ENCODE results near the gene POLE4. TPM values are rescaled to one million over a fixed set of nuclear protein-coding genes. Genes with fewer than 3 reads are reported as not detected.
A peak's percentile ranks its signal among the peaks of the same experiment; 100 is the strongest.

The POLE4 gene, protein sequence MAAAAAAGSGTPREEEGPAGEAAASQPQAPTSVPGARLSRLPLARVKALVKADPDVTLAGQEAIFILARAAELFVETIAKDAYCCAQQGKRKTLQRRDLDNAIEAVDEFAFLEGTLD
- 65.6 TPM for polyA plus RNA-seq (2013, experiment 1 of 2; ENCODE audit: insufficient read length)
- 67.4 TPM for polyA plus RNA-seq (2013, experiment 2 of 2; ENCODE audit: insufficient read length)

DNA sequence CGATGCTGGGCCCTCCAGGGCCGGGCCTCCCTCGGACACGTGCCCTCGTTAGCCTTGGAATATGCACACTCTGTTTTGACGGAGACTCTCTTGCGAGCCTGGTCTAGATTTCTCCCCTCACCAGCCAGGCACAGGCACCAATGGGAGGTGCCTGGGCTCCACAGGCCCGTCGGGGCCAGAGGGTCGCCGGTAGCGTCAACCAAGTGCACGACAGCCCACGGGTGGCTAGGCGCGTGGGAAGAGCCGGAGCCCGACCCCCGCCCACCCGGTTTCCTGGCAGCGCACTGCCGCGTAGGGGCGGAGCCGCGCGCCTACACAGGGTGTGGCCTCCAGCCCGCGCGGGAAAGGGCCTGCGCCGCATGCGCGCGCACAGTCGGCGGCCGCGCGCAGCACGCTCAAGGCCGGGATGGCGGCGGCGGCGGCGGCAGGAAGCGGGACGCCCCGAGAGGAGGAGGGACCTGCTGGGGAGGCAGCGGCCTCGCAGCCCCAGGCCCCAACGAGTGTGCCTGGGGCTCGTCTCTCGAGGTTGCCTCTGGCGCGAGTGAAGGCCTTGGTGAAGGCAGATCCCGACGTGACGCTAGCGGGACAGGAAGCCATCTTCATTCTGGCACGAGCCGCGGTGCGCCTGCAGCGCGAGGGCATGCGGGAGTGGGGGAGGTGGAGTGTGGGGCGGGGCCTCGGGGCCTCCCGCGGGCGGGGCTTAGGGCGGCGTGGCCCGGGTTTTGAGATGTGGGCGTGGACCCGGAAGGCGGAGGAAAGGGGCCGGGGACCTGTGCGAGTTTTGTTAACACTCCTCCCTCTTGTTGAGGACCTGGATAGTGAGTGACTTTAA lies at the start of gene POLE4:
Gene POLE4 (plus strand): TSS at position 370 of the 832 bp plus-strand sequence. CDS start 37 bp downstream, at position 407.
- peak; percentile 88 for DNase-seq

DNA sequence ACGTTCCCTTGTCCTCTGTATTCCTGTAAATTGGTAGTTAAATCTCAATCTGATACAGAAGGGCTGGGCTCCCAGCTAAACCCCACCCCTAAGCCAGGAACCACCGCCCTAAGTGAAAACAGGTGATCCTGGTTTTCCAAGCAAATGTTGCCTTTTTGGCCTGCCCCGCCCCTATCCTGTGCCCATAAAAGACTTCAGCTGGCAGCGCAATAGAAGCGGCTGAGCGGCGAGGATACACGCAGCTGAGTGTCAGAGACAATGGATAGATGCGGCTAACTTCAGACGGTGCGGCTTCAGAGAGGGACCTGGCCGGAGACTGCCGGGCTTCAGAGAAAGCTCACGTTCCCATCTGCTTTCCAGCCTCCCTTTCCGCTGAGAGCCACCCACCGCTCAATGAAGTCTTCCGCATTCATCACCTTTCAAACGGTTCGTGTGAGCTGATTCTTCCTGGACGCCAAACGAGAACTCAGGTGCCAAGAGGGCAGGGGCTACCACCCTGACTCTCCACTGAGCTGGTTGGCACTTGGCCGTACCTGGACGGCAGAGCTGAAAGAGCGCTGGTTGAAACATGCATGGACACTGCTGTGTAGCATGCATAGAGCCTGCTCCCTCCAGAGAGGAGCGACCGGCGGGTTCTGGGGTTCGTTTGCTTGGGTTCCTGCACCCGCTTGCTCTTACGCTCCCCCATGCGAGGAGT lies 49.5 kb upstream of the POLE4 start:
- DNase-seq: no peak

DNA sequence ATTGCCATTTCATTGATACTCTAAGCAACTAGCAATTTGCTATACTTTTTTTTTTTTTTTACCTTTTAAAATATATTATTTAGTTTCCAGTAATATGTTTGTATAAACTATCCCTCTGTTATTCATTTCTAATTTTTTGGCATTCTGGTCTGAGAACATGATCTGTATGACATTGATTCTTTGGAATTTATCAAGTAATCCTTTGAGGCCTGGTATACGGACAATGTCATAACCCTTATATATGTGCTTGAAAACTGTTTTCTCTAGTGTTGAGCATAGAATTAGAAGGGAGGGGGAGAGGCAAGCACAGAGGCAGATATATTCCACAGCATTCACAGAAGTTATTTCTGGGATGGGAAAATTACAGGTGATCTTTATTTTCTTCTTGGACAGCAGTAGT lies 48.2 kb upstream of the POLE4 start:
- no peak for DNase-seq

DNA sequence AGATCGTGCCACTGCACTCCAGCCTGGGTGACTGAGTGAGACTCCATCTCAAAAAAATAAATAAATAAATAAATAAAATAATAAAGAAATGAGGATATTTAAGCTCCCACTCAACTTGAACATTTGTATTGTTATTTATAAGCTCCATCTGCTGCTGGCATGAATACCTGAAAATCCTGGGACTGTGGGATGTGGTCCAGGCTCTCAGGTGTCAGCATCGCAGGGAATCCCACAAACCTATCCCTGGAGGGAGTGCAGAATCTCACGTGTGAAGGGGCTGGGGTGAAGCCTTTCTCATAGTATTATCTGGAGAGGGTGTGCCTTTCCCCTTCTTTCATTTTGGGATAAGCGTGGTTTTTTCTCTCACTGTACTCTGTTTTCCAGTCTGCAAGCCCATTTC lies 47.4 kb upstream of the POLE4 start:
- no peak for DNase-seq

DNA sequence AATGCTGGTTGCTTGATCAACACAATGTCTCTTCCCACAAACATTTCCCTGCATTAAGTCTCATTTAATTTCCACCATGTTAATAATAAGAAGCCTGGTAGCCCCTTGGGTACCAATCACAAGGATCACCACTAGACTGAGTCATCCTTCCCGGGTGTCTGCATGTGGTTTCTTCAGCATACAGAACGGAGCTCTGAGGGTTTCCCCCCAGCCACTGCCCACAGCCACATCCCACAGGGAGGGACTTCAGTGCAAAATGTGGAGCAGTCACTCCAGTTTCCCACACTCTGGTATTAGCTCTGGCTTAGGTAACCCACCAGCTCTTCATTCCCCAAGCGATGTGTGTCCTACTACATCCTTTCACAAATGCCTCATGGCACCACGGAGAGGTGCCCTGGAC lies 42.7 kb upstream of the POLE4 start:
- peak; percentile 40 for DNase-seq

DNA sequence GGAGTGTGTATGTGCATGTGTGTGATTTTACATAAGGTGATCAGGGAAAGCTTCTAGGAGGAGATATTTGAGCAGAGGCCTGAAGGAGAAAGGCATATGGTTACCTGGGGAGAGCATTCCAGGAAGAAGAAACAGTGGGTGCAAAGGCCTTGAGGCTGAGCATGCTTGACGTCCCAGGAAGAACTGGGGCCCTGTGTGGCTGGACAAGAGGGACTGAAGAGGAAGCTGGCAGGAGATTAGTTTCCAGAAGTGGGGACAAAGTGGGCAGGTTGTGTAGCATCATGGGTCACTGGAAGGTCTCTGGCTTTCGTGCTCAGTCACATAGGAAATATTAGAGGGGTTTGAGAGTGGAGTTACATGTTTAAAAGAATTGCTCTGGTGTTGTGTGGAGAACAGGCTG lies 42.0 kb upstream of the POLE4 start:
- DNase-seq: no peak

DNA sequence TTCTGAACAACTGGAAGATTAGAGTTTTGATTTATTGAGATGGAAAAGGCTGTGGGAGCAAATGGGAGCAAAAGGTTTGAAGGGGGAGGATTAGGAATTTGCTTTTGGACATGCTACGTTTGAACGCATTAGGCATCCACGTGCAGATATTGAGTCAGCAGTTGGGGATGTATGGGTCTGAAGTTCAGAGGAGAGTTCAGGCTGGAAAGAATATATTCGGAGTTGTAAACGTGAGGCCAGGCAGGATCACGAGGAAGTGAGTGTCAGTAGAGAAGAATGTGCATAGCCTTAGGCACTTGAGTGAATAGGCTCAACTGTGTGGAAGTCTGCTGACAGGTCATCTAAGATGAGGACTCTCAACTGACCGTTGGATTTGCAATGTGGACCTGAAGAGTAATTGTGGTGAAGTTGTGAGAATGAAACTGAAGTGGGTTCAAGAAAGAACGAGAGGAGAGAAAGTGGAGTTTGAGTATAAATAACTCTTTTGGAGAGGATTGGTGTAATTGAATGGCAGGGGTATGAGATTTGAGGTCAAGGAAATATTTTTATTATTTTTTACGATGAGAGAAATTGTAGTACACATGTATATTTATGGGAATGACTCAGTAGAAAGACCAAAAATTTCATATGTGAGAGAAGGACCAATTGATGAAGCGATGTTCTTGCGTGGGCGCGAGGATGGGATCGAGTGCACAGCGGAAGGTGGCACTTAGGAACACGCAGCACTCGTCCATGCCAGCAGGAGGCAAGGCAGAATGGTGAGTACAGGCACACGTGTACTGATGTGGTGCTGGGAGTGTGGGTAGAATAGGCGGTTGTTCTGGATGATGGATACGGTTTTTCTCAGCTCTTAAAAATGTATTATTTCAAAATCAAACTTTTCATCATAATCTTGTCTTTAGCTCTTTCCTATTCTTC lies 40.5 kb upstream of the POLE4 start:
- DNase-seq: peak; percentile 62

DNA sequence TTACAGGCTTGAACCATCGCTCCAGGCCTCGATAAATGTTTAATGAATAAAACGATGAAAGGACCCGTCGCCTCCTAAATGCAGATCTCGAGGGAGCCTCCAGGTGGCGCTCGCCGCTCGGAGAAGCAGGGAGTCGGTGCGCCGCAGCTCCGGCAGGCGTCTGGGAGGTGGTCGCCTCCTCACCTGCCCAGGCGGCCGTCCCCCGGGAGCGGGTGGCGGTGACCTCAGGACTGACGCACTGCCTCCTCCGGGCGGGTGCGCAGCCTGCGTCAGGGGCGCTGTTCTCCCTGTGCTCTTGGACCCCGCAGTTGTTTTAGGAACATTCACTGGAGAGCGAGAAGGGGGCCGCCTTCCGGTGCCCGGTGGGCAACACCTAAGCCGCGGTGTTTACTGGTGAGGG lies 38.6 kb upstream of the POLE4 start:
- peak; percentile 31 for DNase-seq

DNA sequence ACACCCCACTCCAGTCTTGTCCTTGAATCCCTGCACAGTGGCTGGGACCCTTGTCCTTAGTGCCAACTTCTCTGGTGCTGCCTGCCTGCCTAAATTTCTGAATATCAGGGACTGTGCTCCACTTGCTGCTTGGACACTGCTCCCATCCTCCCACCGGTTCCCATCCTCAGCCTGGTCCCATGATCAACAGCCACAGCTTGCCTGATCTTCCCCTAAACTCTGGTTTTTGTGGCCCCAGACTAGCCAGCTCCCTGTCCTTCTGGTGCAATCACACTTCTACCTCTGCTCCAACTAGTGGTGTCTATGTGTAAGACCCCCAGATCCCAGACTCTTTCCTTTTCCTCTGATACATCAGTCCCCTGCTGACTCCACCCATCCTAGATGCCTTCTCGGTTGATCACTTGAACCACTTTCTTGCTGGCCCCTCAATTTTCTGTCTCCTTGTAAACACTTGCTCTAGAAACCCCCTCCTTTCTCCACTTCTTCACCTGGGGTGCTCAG lies 37.2 kb upstream of the POLE4 start:
- no peak for DNase-seq

DNA sequence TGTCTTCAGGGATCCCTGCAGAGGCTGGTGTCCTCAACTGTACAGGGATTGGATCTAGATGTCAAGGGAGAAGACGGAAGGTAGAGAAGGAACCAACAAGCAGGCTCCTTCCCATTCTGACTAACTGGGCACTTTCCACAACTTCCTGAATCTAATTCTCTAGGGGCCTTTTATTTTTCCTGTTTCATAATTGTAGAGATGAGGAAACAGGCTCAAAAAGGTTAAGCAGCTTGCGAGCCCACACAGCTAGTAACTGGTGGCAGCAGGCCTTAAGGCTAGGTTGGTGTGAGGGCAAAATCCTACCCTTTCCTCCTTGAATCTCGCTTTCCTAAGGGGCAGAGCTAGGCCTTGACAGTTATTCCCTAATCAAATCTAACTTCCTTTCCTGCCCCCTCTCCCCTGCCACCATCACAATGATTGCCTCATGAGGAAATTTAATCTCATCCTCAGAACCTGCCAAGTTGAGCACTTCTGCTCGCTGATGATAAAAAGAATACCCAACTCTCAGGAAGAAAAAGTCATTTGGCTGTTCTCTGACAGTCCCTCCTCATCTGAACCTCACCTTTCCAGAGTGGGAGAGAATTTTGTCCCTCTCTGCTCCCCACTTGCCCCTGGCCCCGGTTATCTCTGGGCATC lies 35.7 kb upstream of the POLE4 start:
- no peak for DNase-seq

DNA sequence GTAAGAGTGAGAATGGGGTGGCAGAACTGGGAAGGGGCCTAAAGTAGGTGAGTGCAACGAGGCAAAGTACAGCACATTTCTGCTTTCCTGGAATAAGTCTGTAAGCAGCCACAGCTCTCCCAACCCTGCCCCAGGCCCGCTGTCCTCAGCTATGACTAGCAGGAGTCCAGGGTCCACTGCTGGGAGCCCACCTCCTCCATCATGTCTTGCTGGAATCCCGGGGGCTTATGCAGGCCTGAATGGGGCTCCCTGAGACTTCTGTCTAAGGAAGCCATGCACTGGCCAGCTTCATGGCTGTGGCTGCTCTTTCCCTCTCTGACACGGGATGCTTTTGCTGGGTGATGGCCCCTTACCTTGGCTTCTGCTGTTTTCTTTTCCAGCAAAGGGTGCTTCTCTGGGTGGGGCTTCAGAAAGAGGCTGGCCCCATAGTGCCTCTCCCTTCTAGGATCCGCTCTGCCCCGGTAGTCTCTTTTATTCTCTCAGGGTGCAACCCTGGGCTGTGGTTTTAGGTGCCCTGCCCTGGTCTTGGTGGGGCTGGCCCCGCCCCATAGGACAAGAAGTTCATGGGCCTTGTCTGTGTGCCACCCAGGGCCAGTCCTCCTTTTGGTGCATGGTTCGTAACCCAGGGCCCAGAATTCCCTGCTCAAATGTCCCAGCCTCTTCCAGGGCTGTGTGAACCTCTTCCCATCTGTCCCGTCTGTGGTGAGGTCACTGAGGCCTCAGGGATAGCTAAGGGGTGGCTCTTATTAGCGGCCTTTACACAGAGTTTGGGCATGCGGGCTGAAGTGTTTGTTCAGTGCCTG lies 33.8 kb upstream of the POLE4 start:
- no peak for DNase-seq

DNA sequence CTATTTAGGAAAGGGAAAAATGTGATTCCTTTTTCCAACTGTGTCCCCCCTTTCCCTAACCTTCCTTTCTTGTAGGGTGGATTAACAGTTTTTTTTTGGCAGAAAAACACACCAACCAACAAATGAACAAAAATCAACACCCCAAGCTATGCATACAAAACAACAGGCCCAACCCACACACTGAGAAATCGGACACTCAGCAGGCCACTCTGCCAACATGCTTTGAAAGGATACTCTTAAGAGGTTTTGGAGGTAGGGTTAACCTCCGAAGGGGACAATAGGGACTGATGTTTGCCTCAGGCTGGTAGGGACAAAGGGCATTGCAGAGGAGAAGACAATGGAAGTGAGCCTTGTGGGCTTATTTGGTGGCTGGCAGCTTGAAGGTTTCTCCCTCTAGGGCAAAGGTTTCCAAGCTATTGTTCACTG lies 33.1 kb upstream of the POLE4 start:
- no peak for DNase-seq

DNA sequence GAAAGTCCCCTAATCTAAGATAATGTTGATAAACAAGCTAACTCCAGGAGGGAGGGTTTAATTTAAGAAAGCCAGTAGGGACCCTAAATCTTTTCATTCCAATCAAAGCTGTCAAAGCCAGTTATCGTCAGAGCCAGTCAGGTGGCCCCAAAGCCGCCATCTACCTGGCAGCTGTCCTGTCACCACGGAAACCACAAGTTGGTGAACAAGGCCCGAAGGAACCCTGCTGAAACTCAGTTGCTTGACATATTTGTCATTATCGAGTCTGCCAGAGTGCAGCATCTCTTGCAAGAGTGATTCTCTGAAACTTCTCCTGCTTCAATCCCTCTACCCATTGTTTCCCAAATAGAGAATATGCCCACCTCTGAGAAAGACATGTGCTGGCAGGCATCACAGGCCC lies 30.8 kb upstream of the POLE4 start:
- DNase-seq: no peak

DNA sequence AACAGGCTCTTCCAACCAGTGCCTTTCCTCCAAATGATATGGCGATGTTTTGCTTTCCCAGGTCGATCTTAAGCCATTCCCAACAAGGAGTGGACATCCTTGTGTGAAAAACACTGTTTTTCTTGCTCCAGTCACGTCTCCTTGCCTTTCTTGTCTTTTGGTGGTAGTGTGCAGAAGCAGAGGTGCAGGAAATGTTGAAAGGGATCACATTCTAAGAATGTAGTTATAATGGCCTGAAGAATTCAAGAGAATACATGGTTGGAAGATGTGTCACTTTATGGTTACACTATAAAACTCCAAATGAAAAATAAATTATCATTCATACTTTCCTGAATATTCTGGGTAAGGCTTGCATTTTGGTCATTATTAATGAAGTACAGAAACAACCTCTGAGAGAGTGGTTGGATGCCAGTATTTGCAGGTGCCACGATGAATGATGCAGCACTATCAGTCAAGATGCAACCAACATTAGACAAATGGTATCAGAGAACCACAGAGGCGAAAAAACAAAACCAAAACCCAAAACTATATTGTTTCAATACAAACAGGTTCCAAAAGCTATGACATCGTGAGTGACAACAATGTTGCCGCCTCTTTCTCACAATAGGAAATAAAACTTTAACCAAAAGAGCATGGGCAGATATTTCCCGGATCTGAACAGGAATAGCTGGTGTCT lies 27.5 kb upstream of the POLE4 start:
- DNase-seq: no peak

DNA sequence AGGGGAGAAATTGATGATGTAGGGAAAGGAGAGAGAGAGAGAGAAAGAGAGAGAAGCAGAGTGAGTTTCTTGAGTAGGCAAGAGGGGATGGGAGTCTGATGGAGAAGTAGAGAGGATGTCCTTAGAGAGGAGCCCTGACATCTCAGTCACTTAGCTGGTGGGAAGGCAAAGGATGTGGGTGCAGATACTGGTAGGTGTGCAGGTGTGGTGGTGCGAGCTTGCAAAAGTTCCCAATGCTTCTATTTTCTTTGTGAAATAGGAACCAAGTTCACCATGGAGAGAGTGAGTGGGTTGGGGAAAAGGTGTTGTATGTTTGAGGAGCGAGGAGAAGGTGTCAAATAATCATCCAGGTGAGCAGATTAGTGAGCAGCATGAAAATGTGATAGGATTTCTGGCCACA lies 26.5 kb upstream of the POLE4 start:
- no peak for DNase-seq

DNA sequence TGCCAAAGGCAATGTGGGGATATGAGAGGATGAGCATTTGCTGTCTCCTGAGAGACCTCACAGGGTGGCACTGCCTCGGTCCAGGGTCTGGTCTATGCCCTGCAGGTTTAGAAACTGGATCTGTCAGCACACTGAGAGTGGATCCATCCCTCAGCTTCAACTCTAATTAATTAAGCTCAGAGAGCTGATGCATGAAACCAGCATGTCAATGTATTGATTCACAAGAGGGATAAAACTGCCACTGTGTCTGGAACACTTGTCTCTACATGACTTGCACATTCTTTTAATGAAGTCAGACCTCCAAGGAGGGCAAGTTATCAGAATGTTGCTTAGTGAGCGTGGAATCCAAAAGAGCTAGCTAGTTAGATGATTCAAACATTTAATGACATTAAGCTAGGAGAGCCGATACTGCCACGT lies 22.5 kb upstream of the POLE4 start:
- peak; percentile 30 for DNase-seq

DNA sequence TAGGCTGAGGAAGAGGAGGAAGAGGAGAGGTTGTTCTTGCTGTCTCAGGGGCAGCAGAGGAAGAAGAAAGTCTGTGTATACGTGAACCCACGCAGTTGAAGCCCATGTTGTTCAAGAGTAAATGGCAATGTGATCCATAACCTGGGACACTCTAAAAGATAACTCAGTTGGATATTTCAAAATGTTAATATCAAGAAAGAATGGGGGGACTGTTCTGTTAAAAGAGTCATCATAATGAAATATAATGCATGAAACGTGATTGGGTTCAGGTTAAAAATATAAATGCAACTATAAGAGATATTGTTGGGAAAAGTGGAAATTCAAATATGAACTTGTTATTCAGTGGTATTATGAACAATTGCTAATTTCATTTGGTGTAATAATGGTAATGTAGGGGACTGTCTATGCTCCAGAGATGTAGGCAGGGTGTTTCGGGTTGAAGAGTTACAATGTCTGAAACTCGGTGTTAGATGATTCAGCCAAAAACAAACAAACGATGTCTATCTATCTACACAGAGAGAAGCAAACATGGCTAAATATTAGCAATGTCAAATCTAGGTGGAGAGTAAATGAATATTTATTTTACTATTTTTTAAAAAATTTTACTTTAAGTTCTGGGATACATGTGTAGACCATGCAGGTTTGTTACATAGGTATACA lies 21.1 kb upstream of the POLE4 start:
- DNase-seq: no peak

DNA sequence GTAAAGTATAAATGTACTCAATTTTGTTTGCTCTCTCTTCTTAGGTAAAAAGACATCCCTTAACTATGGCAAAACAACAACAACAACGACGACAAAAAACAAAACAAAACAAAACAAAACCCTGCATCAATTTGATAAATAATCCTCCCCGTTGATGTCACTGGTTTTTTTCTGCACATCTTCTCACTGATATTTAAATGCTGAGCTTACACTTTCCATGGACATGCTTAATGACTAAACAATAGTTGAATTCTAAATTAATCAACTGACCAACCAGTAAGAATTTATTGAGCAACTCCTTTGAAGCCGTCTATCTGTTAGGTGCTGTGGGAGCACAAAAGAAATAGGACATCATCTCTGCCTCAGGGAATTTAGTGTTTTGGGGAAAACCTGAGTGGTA lies 20.2 kb upstream of the POLE4 start:
- no peak for DNase-seq

DNA sequence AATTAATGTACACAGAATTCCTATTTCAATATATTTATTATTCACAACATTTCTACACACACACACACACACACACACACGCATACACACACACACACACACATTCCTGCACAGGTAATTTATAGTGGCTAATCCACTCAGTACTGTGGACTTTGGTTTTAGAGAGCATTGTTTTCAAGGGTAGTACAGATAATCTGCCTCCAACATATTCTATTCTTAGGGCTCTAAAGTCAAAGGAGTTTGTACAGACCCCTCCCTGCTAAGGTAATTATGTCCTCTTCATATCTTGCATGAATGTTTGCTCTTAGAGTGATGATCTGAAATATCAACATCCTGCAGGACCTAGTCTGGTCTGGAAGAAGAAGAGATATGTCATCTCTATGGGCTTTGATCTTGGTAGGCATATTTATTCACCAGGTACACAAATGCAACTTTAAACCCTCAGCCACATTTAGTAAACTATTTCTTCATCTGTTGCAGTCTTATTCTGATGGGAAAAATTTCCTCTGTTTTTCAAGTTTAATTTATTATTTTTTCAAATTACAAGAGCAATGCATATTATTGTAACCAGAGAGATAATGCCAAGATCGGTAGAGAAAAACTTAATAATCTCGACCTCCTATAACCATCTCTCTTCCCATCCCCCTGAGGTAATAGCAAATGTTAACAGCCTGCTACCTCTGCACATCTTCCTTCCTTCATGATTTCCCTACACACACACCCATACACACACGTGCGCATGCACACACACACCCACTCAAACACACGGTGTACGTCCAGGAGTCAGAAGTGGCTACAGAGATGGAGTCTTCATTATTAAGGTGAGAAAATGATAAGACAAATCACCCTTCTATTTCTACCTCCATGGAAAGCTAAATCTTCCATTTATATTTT lies 18.3 kb upstream of the POLE4 start:
- DNase-seq: no peak

Data from fibroblast of skin of abdomen (primary cell).